Hematopoietic multipotent progenitor cell treated with erythropoietin and hydrocortisone succinate and interleukin-3 and kit ligand, for 8 days (in vitro differentiated cells): ENCODE data around the gene TSPAN13.
"Not testable (repeated sequence)": the region's sequence is repeated elsewhere in the genome, so short reads cannot be mapped to it uniquely, and the experiment has no call there.

Source experiments
- DNase-seq: peaks from one replicate; pipeline ENCODE4 v3.0.0-alpha.2; 2015

TSPAN13 gene

GRCh38 chr7:16741676-16742075, 11.9 kb upstream of the TSPAN13 start:
- no peak for DNase-seq

- no peak for DNase-seq
Observed at GRCh38 chr7:16742547-16742946, 11.0 kb upstream of the TSPAN13 start.

- no peak for DNase-seq
Observed at GRCh38 chr7:16743236-16743635, 10.3 kb upstream of the TSPAN13 start.

DNA sequence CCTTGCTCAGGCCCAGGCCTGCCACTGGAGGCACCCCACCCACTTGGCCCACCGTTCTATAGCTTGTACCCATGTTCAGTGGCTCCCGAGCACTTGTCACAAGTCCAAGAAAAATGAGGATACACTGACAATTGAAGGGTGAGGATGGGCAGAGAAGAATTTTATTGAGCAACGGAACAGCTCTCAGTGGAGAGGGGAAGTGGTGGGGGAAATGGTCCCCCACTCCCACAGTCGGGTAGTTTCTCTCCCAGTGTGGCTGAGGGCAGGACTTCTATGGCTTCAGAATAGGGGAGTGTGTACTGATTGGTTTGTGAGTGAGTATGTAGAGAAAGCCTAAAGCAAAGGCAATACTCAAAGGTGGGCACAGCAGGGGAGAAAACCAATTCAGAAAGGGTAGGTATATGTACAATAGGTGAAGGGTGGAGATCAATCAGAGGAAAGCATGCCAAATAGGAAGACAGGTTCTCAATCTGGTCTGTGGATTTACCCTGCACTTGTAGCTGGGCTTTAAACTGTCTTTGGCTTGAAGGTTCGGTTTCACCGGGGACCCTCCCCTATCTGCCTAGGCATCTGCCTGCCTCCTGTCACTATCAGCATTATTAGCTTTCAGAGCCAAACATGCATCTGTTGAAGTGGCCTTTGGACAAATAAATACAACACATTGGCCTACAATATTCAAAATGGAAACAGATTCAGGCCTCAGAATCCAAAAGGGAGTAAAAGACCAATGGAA, 8.9 kb upstream of the TSPAN13 start:
- no peak for DNase-seq

GRCh38 chr7:16745645-16746044, 7.9 kb upstream of the TSPAN13 start:
- DNase-seq, result no peak

DNA sequence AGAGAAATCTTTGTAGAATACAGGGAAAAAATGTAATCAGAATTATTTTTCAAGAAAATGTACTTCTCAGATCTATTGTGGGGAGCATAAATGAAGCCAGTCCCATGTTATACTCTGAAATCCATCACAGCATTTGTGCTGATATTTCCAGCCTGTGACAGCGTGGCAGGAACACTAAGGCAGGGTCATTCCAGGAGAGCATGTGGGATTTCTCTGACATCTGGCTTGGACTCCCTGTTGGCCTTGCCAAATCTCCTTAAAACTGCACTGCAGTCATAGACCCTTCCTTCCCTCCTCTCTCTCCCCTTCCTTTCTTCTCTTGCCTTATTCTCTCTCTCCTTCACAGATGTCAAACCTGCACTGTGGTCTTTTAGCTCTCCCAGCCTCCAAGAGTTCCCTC, 6.5 kb upstream of the TSPAN13 start:
- DNase-seq, result no peak

- peak; percentile 28 for DNase-seq
Observed at GRCh38 chr7:16753932-16754855, 639 bp downstream of the TSPAN13 start.

- no peak for DNase-seq
Observed at GRCh38 chr7:16754856-16755317, 1.3 kb downstream of the TSPAN13 start.

- DNase-seq, result no peak
Observed at GRCh38 chr7:16755397-16755796, 1.8 kb downstream of the TSPAN13 start.

- peak; percentile 18 for DNase-seq
Observed at GRCh38 chr7:16758036-16758435, 4.5 kb downstream of the TSPAN13 start.

GRCh38 chr7:16758631-16759611, 5.4 kb downstream of the TSPAN13 start:
- peak; percentile 67 for DNase-seq

GRCh38 chr7:16759840-16760239, 6.3 kb downstream of the TSPAN13 start:
- no peak for DNase-seq

GRCh38 chr7:16762177-16762576, 8.6 kb downstream of the TSPAN13 start:
- DNase-seq, result no peak

DNA sequence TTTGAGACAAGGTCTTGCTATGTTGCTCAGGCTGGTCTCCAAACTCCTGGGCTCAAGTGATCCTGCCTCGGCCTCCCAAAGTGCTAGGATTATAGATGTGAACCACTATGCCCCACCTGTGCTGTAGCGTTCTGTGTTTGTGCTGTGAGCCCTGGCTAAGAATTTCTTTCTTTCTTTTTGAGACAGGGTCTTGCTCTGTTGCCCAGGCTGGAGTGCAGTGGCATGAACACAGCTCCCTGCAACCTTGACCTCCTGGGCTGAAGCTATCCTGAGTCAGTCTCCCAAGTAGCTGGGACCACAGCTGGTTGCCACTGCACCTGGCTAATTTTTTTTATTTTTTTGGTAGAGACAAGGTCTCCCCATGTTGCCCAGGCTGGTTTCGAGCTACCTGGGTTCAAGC, 11.4 kb downstream of the TSPAN13 start:
- DNase-seq, result no peak

DNA sequence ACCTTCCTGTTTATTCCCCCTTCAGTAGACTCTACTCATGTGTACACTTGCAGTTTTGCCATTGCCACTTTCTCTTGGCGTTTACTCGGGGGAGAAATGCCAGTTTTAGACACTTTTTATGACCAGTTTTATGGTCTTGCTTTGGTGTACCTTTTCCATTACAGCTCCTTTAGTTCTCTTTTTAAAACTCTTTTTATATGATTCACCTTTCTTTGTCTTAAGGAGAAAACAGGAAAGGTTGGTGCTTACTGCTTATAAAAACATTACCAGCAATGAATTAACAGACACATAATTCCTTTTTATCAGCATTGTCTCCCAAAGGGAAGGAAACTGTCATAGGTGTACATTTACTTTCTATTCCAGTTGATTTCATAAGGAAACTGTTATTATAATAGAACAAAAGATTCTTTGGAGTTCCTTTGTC, 11.9 kb downstream of the TSPAN13 start:
- no peak for DNase-seq

DNA sequence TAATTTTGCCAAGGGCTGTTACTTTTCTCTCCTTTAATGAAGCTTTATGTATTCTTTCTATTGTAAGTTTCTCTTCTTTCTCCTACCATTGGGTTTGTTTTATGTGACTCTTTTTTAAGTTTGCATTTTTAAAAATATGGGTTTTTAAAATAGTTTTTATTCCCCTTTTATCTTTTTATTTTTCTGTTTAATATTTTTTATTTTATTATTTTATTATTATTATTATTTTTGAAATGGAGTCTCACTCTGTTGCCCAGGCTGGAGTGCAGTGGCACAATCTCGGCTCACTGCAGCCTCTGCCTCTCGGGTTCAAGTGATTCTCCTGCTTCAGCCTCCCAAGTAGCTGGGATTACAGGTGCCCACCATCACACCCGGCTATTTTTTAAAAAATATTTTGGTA, 16.4 kb downstream of the TSPAN13 start:
- not testable (repeated sequence) for DNase-seq

- no peak for DNase-seq
Observed at GRCh38 chr7:16770657-16771329, 17.2 kb downstream of the TSPAN13 start.

DNA sequence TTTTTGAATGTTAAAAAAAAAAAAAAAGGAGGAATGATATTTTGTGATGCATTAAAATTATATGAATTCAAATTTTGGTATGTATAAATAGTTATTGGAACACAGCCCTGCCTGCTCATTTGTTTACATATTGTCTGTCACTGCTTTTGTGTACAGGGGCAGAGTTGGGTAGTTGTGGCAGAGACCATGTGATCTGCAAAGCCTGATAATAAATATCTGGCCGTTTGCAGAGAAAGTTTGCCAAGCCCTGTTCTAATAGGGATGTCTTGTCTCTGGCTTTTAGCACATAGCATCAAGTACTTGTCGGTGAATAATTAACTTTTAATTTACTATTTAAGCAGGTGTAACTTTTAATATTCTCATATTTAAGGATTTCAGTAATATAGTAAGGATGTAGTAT, 19.8 kb downstream of the TSPAN13 start:
- peak; percentile 90 for DNase-seq

DNA sequence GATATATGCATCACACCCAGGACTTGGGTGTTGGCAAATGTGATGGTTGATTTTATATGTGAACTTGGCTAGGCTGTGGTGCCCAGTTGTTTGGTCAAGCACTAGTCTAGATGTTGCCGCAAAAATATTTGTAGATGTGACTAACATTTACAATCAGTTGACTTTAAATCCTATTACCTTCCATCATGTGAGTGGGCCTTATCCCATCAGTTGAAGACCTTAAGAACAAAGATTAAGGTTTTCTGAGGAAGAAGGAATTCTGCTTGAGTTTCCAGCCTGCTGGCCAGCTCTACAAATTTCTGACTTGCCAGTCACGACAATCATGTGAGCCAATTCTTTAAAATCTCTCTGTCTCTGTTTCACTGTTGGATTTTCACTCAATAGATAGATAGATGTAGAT, 20.3 kb downstream of the TSPAN13 start:
- DNase-seq, result no peak

DNA sequence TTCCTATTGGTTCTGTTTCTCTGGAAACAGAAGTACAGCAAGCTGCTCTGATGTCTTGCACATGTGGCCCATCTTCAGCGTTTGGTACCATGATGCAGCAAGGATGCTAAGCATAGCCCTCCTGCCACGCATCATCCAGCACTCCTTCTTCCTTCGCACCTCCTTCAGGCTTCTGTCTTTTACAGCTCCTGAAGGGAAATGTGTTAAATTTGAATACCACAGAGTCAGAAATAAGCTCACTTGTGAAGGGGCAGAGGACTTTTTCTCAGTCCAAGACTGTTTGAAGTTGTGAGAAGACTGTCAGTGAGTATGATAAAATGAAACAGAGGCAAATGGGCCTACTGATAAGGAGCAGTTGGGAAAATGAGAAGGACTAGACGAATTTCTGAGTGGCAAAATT, 20.7 kb downstream of the TSPAN13 start:
- peak; percentile 82 for DNase-seq

DNA sequence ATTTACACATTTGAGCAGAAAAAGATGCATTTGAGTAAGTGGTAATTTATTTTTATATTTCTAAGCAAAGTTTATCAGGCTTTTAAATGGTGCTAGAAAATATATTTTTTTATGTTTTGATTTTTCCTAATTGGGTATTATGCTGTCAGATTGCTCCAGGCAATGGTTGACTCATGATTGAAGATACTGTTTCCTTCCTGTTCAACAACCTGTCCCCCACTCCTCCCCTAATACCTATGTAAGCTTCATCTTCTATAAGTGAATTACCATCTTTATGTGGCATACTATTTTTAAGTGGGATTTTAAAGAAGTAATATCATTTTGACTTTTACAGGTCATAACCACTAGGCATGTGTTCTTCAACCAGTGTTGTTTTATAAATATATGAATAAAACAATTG, 21.4 kb downstream of the TSPAN13 start:
- DNase-seq, result no peak

GRCh38 chr7:16776053-16776452, 22.5 kb downstream of the TSPAN13 start:
- DNase-seq, result no peak
